Vagina (tissue), 2 donors: ENCODE measurements around the gene SEC14L5.

Source experiments
- CTCF ChIP-seq, 3 experiments: fragments of 450-650 bp in 2 of 3; fragments of 200-600 bp in 1 of 3; sonication (generic) in 1 of 3; IDR thresholded peaks; one replicate each; pipeline ENCODE4 v1.5.1; 2017 to 2019; ENCODE audit warnings: antibody characterized with exemption in 3 of 3, mild to moderate bottlenecking in 2 of 3, moderate library complexity in 2 of 3
- POLR2A ChIP-seq, 2 donors: fragments of 450-650 bp; IDR thresholded peaks; one replicate each; pipeline ENCODE4 v1.6.1; 2017; ENCODE audit warnings: antibody characterized with exemption in 2 of 2, mild to moderate bottlenecking in 2 of 2, moderate library complexity in 2 of 2

GRCh38 chr16:5027575-5028235 lies 69.6 kb downstream of the SEC14L5 start:
- TF ChIP-seq POLR2A (IDR thresholded peaks at IDR 0.05) (no peak), CTCF (IDR thresholded peaks at IDR 0.05) (no peak)
